Measurements from ENCODE around the gene DOCK1. TPM values are rescaled to one million over a fixed set of nuclear protein-coding genes. Genes with fewer than 3 reads are reported as not detected.

Gene DOCK1
- polyA plus RNA-seq, 1 donor from 2014 or later, result 2.7 TPM

GRCh38 chr10:127319691-127320090 is 414.5 kb downstream of the DOCK1 start:
- Histone ChIP-seq H3K27ac (ENCODE audit: low read length) (no peak overlapping the region), H3K4me3 (ENCODE audit: low read length) (no peak overlapping the region), H3K79me2 (replicated peaks; ENCODE audit: insufficient read depth, low read length) (no peaks in the 10 kb centered on the region), H3K4me2 (ENCODE audit: low read length) (no peak overlapping the region), H4K20me1 (ENCODE audit: insufficient read depth) (no peaks in the 10 kb centered on the region), H2AFZ (ENCODE audit: low read depth, low read length) (no peak overlapping the region), H3K9ac (ENCODE audit: low read length) (no peak overlapping the region), H3K36me3 (ENCODE audit: insufficient read depth, low read length) (no peaks in the 10 kb centered on the region), H3K9me2 (ENCODE audit: insufficient read depth, low read length) (no peaks in the 10 kb centered on the region), H3K9me3 (ENCODE audit: low read length) (no peaks in the 10 kb centered on the region), H3F3A (ENCODE audit: insufficient read depth, low read length, poor library complexity, severe bottlenecking) (no peaks in the 10 kb centered on the region), H3K27me3 (ENCODE audit: insufficient read depth, low read depth, low read length) (no peaks in the 10 kb centered on the region)
- no peak for TF ChIP-seq POLR2AphosphoS5 (IDR thresholded peaks at IDR 0.05)
- TF ChIP-seq RAD21 (conservative IDR thresholded peaks at IDR 0.05), result no peak
- no peak for TF ChIP-seq EP300 (conservative IDR thresholded peaks at IDR 0.05; ENCODE audit: poor library complexity, severe bottlenecking)
- TF ChIP-seq MXI1 (conservative IDR thresholded peaks at IDR 0.05; ENCODE audit: poor library complexity, severe bottlenecking), result no peak
- TF ChIP-seq TAF1 (IDR thresholded peaks at IDR 0.05; ENCODE audit: low read depth), result no peak
- no peak for TF ChIP-seq REST (IDR thresholded peaks at IDR 0.05; ENCODE audit: borderline replicate concordance)
- TF ChIP-seq, protein P1, sequence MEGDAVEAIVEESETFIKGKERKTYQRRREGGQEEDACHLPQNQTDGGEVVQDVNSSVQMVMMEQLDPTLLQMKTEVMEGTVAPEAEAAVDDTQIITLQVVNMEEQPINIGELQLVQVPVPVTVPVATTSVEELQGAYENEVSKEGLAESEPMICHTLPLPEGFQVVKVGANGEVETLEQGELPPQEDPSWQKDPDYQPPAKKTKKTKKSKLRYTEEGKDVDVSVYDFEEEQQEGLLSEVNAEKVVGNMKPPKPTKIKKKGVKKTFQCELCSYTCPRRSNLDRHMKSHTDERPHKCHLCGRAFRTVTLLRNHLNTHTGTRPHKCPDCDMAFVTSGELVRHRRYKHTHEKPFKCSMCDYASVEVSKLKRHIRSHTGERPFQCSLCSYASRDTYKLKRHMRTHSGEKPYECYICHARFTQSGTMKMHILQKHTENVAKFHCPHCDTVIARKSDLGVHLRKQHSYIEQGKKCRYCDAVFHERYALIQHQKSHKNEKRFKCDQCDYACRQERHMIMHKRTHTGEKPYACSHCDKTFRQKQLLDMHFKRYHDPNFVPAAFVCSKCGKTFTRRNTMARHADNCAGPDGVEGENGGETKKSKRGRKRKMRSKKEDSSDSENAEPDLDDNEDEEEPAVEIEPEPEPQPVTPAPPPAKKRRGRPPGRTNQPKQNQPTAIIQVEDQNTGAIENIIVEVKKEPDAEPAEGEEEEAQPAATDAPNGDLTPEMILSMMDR (IDR thresholded peaks at IDR 0.05; ENCODE audit: poor library complexity, severe bottlenecking), result no peak
- TF ChIP-seq SMC3 (conservative IDR thresholded peaks at IDR 0.05; ENCODE audit: poor library complexity), result no peak
- no peak for TF ChIP-seq EZH2 (IDR thresholded peaks at IDR 0.05; ENCODE audit: borderline replicate concordance, insufficient read depth, low read length, poor library complexity, severe bottlenecking)

GRCh38 chr10:127320176-127320575 is 414.9 kb downstream of the DOCK1 start:
- Histone ChIP-seq H3K4me2 (ENCODE audit: low read length) (no peak overlapping the region), H3K36me3 (ENCODE audit: insufficient read depth, low read length) (no peaks in the 10 kb centered on the region), H3F3A (ENCODE audit: insufficient read depth, low read length, poor library complexity, severe bottlenecking) (no peaks in the 10 kb centered on the region), H3K9me2 (ENCODE audit: insufficient read depth, low read length) (no peaks in the 10 kb centered on the region), H3K9me3 (ENCODE audit: low read length) (no peaks in the 10 kb centered on the region), H3K9ac (ENCODE audit: low read length) (no peak overlapping the region), H2AFZ (ENCODE audit: low read depth, low read length) (no peak overlapping the region), H4K20me1 (ENCODE audit: insufficient read depth) (no peaks in the 10 kb centered on the region), H3K27ac (ENCODE audit: low read length) (no peak overlapping the region), H3K79me2 (replicated peaks; ENCODE audit: insufficient read depth, low read length) (no peaks in the 10 kb centered on the region), H3K27me3 (ENCODE audit: insufficient read depth, low read depth, low read length) (no peaks in the 10 kb centered on the region), H3K4me3 (ENCODE audit: low read length) (no peak overlapping the region)
- TF ChIP-seq EP300 (conservative IDR thresholded peaks at IDR 0.05; ENCODE audit: poor library complexity, severe bottlenecking) (no peak), SMC3 (conservative IDR thresholded peaks at IDR 0.05; ENCODE audit: poor library complexity) (no peak), RAD21 (conservative IDR thresholded peaks at IDR 0.05) (no peak), TAF1 (IDR thresholded peaks at IDR 0.05; ENCODE audit: low read depth) (no peak), REST (IDR thresholded peaks at IDR 0.05; ENCODE audit: borderline replicate concordance) (no peak), POLR2AphosphoS5 (IDR thresholded peaks at IDR 0.05) (no peak), MXI1 (conservative IDR thresholded peaks at IDR 0.05; ENCODE audit: poor library complexity, severe bottlenecking) (no peak), EZH2 (IDR thresholded peaks at IDR 0.05; ENCODE audit: borderline replicate concordance, insufficient read depth, low read length, poor library complexity, severe bottlenecking) (no peak)
- TF ChIP-seq, protein P1 (IDR thresholded peaks at IDR 0.05; ENCODE audit: poor library complexity, severe bottlenecking), result no peak

Measured in neural cell (in vitro differentiated cells).